ENCODE data around the gene KIF6. TPM values are rescaled to one million over a fixed set of nuclear protein-coding genes. Genes with fewer than 3 reads are reported as not detected.

Gene KIF6
- polyA plus RNA-seq, 1 donor (not counting 4 experiments of a cell fraction or from before 2014, with no cell fraction given), result 0.14 TPM

DNA sequence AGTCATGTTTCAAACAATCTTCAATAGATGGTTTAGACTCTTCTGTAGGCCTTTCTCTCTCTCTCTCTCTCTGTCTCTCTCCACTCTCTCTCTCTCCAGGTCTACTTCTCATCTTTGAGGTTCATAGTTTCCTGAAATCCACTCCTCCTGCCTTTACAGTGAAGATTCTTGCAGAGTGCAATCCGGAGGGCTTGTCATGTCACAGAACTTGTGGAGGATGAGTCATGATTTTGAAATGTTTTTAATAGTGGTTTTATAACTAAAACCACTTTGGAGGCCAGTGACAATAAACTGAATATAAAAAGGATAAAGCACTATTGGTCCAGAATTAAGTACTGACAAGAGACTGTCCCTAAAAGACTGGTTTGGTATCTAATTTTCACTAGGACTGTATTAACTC, 156.3 kb downstream of the KIF6 start:
- Histone ChIP-seq H3K9me1 (ENCODE audit: control insufficient read depth, extremely low read depth, insufficient read depth, low read length) (no peaks in the 10 kb centered on the region), H3K9ac (ENCODE audit: control insufficient read depth, extremely low read depth, insufficient read depth, low read length) (no peak overlapping the region), H3K27ac (ENCODE audit: control insufficient read depth, insufficient read depth, low read length) (no peak overlapping the region), H4K20me1 (ENCODE audit: control insufficient read depth, extremely low read depth, insufficient read depth, low read length) (no peaks in the 10 kb centered on the region), H3K27me3 (ENCODE audit: control insufficient read depth, extremely low read depth, insufficient read depth, low read length) (no peaks in the 10 kb centered on the region), H3K9me3 (ENCODE audit: control insufficient read depth, low read depth, low read length) (no peaks in the 10 kb centered on the region), H3K4me2 (ENCODE audit: control insufficient read depth, extremely low read depth, insufficient read depth, low read depth, low read length) (no peak overlapping the region), H3K4me3 (ENCODE audit: control insufficient read depth in 2 of 3, extremely low read depth in 1 of 3, insufficient read depth in 2 of 3, low read depth in 1 of 3, low read length in 3 of 3) (no peak overlapping the region), H3K36me3 (ENCODE audit: control insufficient read depth in 2 of 2, extremely low read depth in 1 of 2, insufficient read depth in 2 of 2, low read length in 2 of 2) (no peaks in the 10 kb centered on the region), H2AFZ (ENCODE audit: control insufficient read depth, low read length) (no peak overlapping the region), H3K79me2 (ENCODE audit: control insufficient read depth, insufficient read depth, low read length) (no peaks in the 10 kb centered on the region), H3K4me1 (ENCODE audit: control insufficient read depth, extremely low read depth, insufficient read depth, low read length) (no peaks in the 10 kb centered on the region)
- TF ChIP-seq EZH2 (IDR thresholded peaks at IDR 0.05; ENCODE audit: low read length), result no peak
- TF ChIP-seq, protein P1, sequence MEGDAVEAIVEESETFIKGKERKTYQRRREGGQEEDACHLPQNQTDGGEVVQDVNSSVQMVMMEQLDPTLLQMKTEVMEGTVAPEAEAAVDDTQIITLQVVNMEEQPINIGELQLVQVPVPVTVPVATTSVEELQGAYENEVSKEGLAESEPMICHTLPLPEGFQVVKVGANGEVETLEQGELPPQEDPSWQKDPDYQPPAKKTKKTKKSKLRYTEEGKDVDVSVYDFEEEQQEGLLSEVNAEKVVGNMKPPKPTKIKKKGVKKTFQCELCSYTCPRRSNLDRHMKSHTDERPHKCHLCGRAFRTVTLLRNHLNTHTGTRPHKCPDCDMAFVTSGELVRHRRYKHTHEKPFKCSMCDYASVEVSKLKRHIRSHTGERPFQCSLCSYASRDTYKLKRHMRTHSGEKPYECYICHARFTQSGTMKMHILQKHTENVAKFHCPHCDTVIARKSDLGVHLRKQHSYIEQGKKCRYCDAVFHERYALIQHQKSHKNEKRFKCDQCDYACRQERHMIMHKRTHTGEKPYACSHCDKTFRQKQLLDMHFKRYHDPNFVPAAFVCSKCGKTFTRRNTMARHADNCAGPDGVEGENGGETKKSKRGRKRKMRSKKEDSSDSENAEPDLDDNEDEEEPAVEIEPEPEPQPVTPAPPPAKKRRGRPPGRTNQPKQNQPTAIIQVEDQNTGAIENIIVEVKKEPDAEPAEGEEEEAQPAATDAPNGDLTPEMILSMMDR (optimal IDR thresholded peaks at IDR 0.05 in 1 of 3, IDR thresholded peaks at IDR 0.05 in 1 of 3, conservative IDR thresholded peaks at IDR 0.05 in 1 of 3; ENCODE audit: extremely low read depth in 1 of 3, insufficient read depth in 2 of 3, low read length in 3 of 3), result no peak
- no peak for DNase-seq (ENCODE audit: low read depth, low spot score)
- no peak for FAIRE-seq
- dilution Hi-C loops (cut with MboI; ENCODE audit: extremely low pct_ligation_motif_present, low sequenced_read_pairs), result no loop called here

DNA sequence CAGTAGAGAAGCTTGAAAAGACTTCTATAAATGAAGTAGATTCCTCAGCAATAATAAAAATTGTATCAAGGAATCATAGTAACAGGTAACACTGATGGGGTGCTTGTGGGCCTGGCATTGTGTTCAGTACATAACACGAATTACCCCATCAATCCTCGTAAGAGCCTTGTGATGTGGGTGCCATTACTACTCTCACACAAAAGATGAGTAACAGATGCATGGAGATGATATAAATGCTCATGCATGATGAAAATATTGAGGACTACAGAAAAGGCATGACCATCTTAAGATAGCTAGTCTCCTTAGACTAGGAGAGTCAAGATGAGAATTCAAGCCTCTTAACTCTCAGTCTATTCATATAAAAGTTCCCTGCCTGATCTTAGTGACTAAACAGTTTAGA, 158.1 kb downstream of the KIF6 start:
- Histone ChIP-seq H3K4me2 (ENCODE audit: control insufficient read depth, extremely low read depth, insufficient read depth, low read depth, low read length) (no peak overlapping the region), H3K9me1 (ENCODE audit: control insufficient read depth, extremely low read depth, insufficient read depth, low read length) (no peaks in the 10 kb centered on the region), H3K27ac (ENCODE audit: control insufficient read depth, insufficient read depth, low read length) (no peak overlapping the region), H2AFZ (ENCODE audit: control insufficient read depth, low read length) (no peak overlapping the region), H3K9ac (ENCODE audit: control insufficient read depth, extremely low read depth, insufficient read depth, low read length) (no peak overlapping the region), H3K27me3 (ENCODE audit: control insufficient read depth, extremely low read depth, insufficient read depth, low read length) (no peaks in the 10 kb centered on the region), H3K36me3 (ENCODE audit: control insufficient read depth in 2 of 2, extremely low read depth in 1 of 2, insufficient read depth in 2 of 2, low read length in 2 of 2) (no peaks in the 10 kb centered on the region), H3K4me3 (ENCODE audit: control insufficient read depth in 2 of 3, extremely low read depth in 1 of 3, insufficient read depth in 2 of 3, low read depth in 1 of 3, low read length in 3 of 3) (no peak overlapping the region), H3K9me3 (ENCODE audit: control insufficient read depth, low read depth, low read length) (no peaks in the 10 kb centered on the region), H3K4me1 (ENCODE audit: control insufficient read depth, extremely low read depth, insufficient read depth, low read length) (no peaks in the 10 kb centered on the region), H3K79me2 (ENCODE audit: control insufficient read depth, insufficient read depth, low read length) (no peaks in the 10 kb centered on the region), H4K20me1 (ENCODE audit: control insufficient read depth, extremely low read depth, insufficient read depth, low read length) (no peaks in the 10 kb centered on the region)
- DNase-seq (ENCODE audit: low read depth, low spot score) (no peak), FAIRE-seq (no peak)
- no peak for TF ChIP-seq EZH2 (IDR thresholded peaks at IDR 0.05; ENCODE audit: low read length)
- TF ChIP-seq, protein P1 (optimal IDR thresholded peaks at IDR 0.05 in 1 of 3, IDR thresholded peaks at IDR 0.05 in 1 of 3, conservative IDR thresholded peaks at IDR 0.05 in 1 of 3; ENCODE audit: extremely low read depth in 1 of 3, insufficient read depth in 2 of 3, low read length in 3 of 3), result no peak
- dilution Hi-C loops (cut with MboI; ENCODE audit: extremely low pct_ligation_motif_present, low sequenced_read_pairs), result no loop called here
